Liver (tissue), 9 donors: ENCODE results near the gene RCBTB1. TPM values are rescaled to one million over a fixed set of nuclear protein-coding genes. Genes with fewer than 3 reads are reported as not detected.

Experiments
- DNase-seq: peaks from one replicate; pipeline ENCODE4 v3.0.0-alpha.2; 2017; ENCODE audit warnings: low spot score
- H3K27ac ChIP-seq, 2 donors: one replicate each; pipeline ENCODE4 v1.7.0; 2013; ENCODE audit warnings: inconsistent platforms in 2 of 2, low read length in 2 of 2, control low read depth in 1 of 2, low read depth in 1 of 2, mild to moderate bottlenecking in 1 of 2
- H3K27me3 ChIP-seq, 4 donors: one replicate each; pipeline versions ENCODE4 v1.6.1 to v1.7.0; 2013; ENCODE audit warnings: low read length in 3 of 4, inconsistent platforms in 1 of 4, mild to moderate bottlenecking in 1 of 4, moderate library complexity in 1 of 4; ENCODE audit not compliant: control insufficient read depth in 4 of 4, insufficient read depth in 4 of 4
- H3K36me3 ChIP-seq, 4 donors: one replicate each; pipeline versions ENCODE4 v1.6.1 to v1.7.0; 2013; ENCODE audit warnings: low read length in 3 of 4, mild to moderate bottlenecking in 3 of 4, low read depth in 1 of 4, moderate library complexity in 1 of 4; ENCODE audit not compliant: control insufficient read depth in 4 of 4, insufficient read depth in 3 of 4
- H3K4me1 ChIP-seq, 4 donors: one replicate each; pipeline versions ENCODE4 v1.6.1 to v1.7.0; 2013; ENCODE audit warnings: low read length in 3 of 4, mild to moderate bottlenecking in 3 of 4, moderate library complexity in 1 of 4; ENCODE audit not compliant: control insufficient read depth in 4 of 4, insufficient read depth in 4 of 4
- H3K4me3 ChIP-seq, 3 donors: one replicate each; pipeline versions ENCODE4 v1.6.1 to v1.7.0; 2013; ENCODE audit warnings: low read length in 3 of 3, control low read depth in 1 of 3, low read depth in 1 of 3, mild to moderate bottlenecking in 1 of 3
- H3K9ac ChIP-seq, 2 donors: one replicate each; pipeline ENCODE4 v1.7.0; 2013; ENCODE audit warnings: low read length in 2 of 2, mild to moderate bottlenecking in 2 of 2, moderate library complexity in 2 of 2, control low read depth in 1 of 2, low read depth in 1 of 2
- H3K9me3 ChIP-seq, 4 donors: one replicate each; pipeline versions ENCODE4 v1.6.1 to v1.7.0; 2013; ENCODE audit warnings: low read length in 3 of 4; ENCODE audit not compliant: control insufficient read depth in 4 of 4
- ATF3 ChIP-seq: IDR thresholded peaks from 2 replicates; pipeline ENCODE4 v1.6.1; 2016; ENCODE audit warnings: antibody characterized with exemption
- EGR1 ChIP-seq, 2 donors: IDR thresholded peaks; 2 replicates each; pipeline ENCODE4 v1.6.1; 2016 to 2018; ENCODE audit warnings: antibody characterized with exemption in 2 of 2, low read depth in 2 of 2
- FOXA1 ChIP-seq: IDR thresholded peaks from 2 replicates; pipeline ENCODE4 v1.6.1; 2016; ENCODE audit warnings: antibody characterized with exemption
- FOXA2 ChIP-seq: IDR thresholded peaks from 2 replicates; pipeline ENCODE4 v1.6.1; 2016; ENCODE audit warnings: antibody characterized with exemption
- GABPA ChIP-seq, 2 donors: IDR thresholded peaks in 1 of 2; conservative IDR thresholded peaks in 1 of 2; 2 replicates each; pipeline ENCODE4 v1.6.1; 2016; ENCODE audit warnings: antibody characterized with exemption in 2 of 2, mild to moderate bottlenecking in 1 of 2, moderate library complexity in 1 of 2
- HNF4A ChIP-seq, 2 donors: conservative IDR thresholded peaks; 2 replicates each; pipeline ENCODE4 v1.6.1; 2016; ENCODE audit warnings: antibody characterized with exemption in 2 of 2, mild to moderate bottlenecking in 2 of 2
- HNF4G ChIP-seq: IDR thresholded peaks from 2 replicates; pipeline ENCODE4 v1.6.1; 2016; ENCODE audit warnings: antibody characterized with exemption
- JUND ChIP-seq, 2 donors: IDR thresholded peaks; 2 replicates each; pipeline ENCODE4 v1.6.1; 2016; ENCODE audit warnings: antibody characterized with exemption in 2 of 2
- RAD21 ChIP-seq, 2 donors: IDR thresholded peaks; 2 replicates each; pipeline ENCODE4 v1.6.1; 2016; ENCODE audit warnings: antibody characterized with exemption in 2 of 2, mild to moderate bottlenecking in 2 of 2
- REST ChIP-seq: IDR thresholded peaks from 2 replicates; pipeline ENCODE4 v1.6.1; 2016; ENCODE audit warnings: antibody characterized with exemption, mild to moderate bottlenecking
- RXRA ChIP-seq, 2 donors: IDR thresholded peaks; 2 replicates each; pipeline ENCODE4 v1.6.1; 2017 to 2018; ENCODE audit warnings: antibody characterized with exemption in 2 of 2, mild to moderate bottlenecking in 1 of 2
- SP1 ChIP-seq: IDR thresholded peaks from 2 replicates; pipeline ENCODE4 v1.6.1; 2018; ENCODE audit warnings: antibody characterized with exemption, mild to moderate bottlenecking
- WGBS: extraction: QIAGEN DNeasy Blood & Tissue Kit; methylation state at CpG from one replicate; pipeline ENCODE4 v1.1.7; 2013; 5-methylcytosine and 5-hydroxymethylcytosine counted together
- polyA plus RNA-seq, 2 donors: library from polyadenylated mRNA; stranded (reverse) in 1 of 2; unstranded in 1 of 2; fragments of 200-250 nt in 1 of 2; fragments of >200 nt in 1 of 2; fragmentation: Nextera tagmentation in 1 of 2; extraction: Ambion mirVana in 1 of 2; gene quantifications; one replicate each; pipeline versions ENCODE4 v1.2.1 to v1.2.3, GENCODE V29; 2013 to 2015
- total RNA-seq, 2 donors: library from RNA; depleted of rRNA; stranded (reverse); fragments of >200 nt; gene quantifications; one replicate each; pipeline ENCODE4 v1.2.3, GENCODE V29; 2014
- TF ChIP-seq, protein P1 (sequence below): IDR thresholded peaks from 2 replicates; pipeline ENCODE4 v1.6.1; 2016; ENCODE audit warnings: antibody characterized with exemption
- donor health status: healthy.
- donor health status: healthy.
- donor health status: healthy.
- donor health status: healthy.
- donor health status: healthy.

Gene RCBTB1
- total and polyA plus RNA-seq, 4 donors, result 3.9 to 9.0 (median 6.5) TPM

GRCh38 chr13:49494645-49495044, 90.7 kb downstream of the RCBTB1 start (continued):
- no peak for TF ChIP-seq HNF4G
- TF ChIP-seq JUND (IDR thresholded peaks at IDR 0.05), result no peak
- TF ChIP-seq HNF4A (conservative IDR thresholded peaks at IDR 0.05), result no peak
- no peak for TF ChIP-seq RAD21 (IDR thresholded peaks at IDR 0.05)
- TF ChIP-seq RXRA (IDR thresholded peaks at IDR 0.05), result no peak

DNA sequence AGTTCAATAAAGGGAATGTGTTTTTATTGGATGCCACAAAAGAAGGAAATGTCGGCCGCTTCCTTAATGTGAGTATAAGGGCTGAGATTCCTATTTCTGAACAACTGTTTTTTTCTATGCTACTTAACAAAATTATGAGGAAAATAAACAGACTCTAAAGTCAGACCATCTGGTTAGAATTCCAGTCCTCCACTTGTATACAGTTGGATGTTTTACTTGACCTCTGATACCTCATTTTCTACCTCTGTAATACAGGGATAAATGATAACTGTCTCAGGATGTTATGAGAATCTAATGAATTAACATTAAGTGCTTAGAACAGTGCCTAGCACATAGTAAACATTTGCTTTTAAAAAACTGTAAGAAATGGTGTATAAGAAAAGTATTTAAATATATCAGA, 96.8 kb downstream of the RCBTB1 start:
- Histone ChIP-seq H3K27me3 (no peaks in the 10 kb centered on the region), H3K9ac (no peak overlapping the region), H3K4me3 (no peak overlapping the region), H3K9me3 (no peaks in the 10 kb centered on the region), H3K36me3 (peaks cover 1 to 26% (median 22%) of the 10 kb centered on the region in 4 donors), H3K27ac (no peak overlapping the region), H3K4me1 (no peaks in the 10 kb centered on the region)
- no peak for DNase-seq
- WGBS, result 97% methylated on average over 2 of the region's 2 CpGs
- TF ChIP-seq FOXA2, result no peak
- no peak for TF ChIP-seq REST
- TF ChIP-seq RXRA (IDR thresholded peaks at IDR 0.05), result no peak
- TF ChIP-seq SP1, result no peak
- TF ChIP-seq, protein P1, sequence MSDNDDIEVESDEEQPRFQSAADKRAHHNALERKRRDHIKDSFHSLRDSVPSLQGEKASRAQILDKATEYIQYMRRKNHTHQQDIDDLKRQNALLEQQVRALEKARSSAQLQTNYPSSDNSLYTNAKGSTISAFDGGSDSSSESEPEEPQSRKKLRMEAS, result no peak
- TF ChIP-seq RAD21 (IDR thresholded peaks at IDR 0.05), result no peak
- TF ChIP-seq FOXA1, result no peak
- no peak for TF ChIP-seq GABPA (IDR thresholded peaks at IDR 0.05 in 1 of 2, conservative IDR thresholded peaks at IDR 0.05 in 1 of 2)
- no peak for TF ChIP-seq ATF3
- TF ChIP-seq EGR1 (IDR thresholded peaks at IDR 0.05; ENCODE audit: low read depth in 2 of 2), result no peak

Other genes starting within 250 kb of the RCBTB1 start
- 1 to 10 TPM; 2.3 to 5.1 TPM for gene CAB39L, start 141.5 kb downstream of the RCBTB1 start, total RNA-seq
- 1 to 10 TPM; 1.8 to 1.9 TPM for gene CAB39L, start 141.5 kb downstream of the RCBTB1 start, polyA plus RNA-seq
- gene SETDB2, start 141.3 kb downstream of the RCBTB1 start, total RNA-seq, result 1 to 10 TPM; 6.2 TPM
- gene SETDB2, start 141.3 kb downstream of the RCBTB1 start, polyA plus RNA-seq, result 1 to 10 TPM; 1.9 to 3.5 TPM
- gene PHF11, start 89.6 kb downstream of the RCBTB1 start, total RNA-seq, result 10 to 100 TPM in 1 of 2 donors, 1 to 10 TPM in 1; 8.6 to 14.2 TPM
- gene PHF11, start 89.6 kb downstream of the RCBTB1 start, polyA plus RNA-seq, result 10 to 100 TPM in 1 of 2 donors, 1 to 10 TPM in 1; 8.8 to 16.1 TPM
- 1 to 10 TPM in 1 of 2 donors, under 1 TPM in 1; 0.75 to 1.5 TPM for gene ARL11, start 42.9 kb upstream of the RCBTB1 start, total RNA-seq
- gene ARL11, start 42.9 kb upstream of the RCBTB1 start, polyA plus RNA-seq, result under 1 TPM; 0.11 to 0.43 TPM
- 10 to 100 TPM; 44.3 to 48.0 TPM for gene EBPL, start 105.9 kb upstream of the RCBTB1 start, total RNA-seq
- gene EBPL, start 105.9 kb upstream of the RCBTB1 start, polyA plus RNA-seq, result 100 to 1,000 TPM in 1 of 2 donors, 10 to 100 TPM in 1; 53.5 to 122 TPM
- 10 to 100 TPM; 20.2 to 22.0 TPM for gene KPNA3, start 207.1 kb upstream of the RCBTB1 start, total RNA-seq
- gene KPNA3, start 207.1 kb upstream of the RCBTB1 start, polyA plus RNA-seq, result 10 to 100 TPM; 10.9 to 12.9 TPM